Fibroblast of the conjunctiva (primary cell): ENCODE data around the gene ACSL5.
"Not testable (repeated sequence)": the region's sequence is repeated elsewhere in the genome, so short reads cannot be mapped to it uniquely, and the experiment has no call there.

ENCODE experiments used
- DNase-seq: peaks from one replicate; pipeline ENCODE4 v3.0.0-alpha.2; 2010; ENCODE audit warnings: low read depth

The ACSL5 gene

DNA sequence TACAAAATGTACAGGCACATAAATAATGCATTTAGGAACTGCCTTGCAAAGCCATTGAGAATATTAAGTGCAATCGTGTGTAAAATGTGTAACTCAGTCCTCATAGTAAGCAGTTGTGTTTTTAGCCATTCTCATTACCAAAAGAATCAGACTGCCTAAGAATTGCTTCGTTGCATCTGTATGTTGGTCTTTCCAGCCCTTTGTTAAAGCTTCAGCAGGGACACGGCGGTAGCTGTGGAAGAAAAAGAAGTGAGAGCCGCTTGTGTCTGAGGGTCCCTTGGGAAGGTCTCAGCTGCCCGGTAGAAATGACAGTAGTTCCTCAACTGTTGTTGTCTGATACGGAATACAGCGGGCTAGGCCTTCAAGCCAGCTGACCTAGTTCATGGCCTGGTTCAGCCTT lies 22.8 kb upstream of the ACSL5 start:
- DNase-seq: no peak

DNA sequence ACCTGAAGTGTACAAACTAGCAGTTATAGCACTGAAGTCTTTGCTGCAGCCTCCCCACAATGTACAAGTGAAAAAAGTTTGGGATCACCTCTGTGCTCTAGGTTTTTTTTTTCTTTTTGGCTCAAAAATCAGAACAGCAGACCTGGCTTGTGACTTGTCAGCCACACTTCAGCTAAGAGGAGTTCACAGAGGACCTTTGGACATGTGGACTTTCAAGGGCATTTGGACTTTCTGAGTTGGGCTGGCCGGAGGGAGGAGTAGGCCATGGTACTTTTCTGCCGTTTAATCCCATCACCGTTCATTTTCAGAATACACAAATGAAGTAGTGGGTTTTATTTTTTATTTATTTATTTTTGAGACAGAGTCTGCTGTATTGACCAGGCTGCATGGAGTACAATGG lies 21.9 kb upstream of the ACSL5 start:
- no peak for DNase-seq

DNA sequence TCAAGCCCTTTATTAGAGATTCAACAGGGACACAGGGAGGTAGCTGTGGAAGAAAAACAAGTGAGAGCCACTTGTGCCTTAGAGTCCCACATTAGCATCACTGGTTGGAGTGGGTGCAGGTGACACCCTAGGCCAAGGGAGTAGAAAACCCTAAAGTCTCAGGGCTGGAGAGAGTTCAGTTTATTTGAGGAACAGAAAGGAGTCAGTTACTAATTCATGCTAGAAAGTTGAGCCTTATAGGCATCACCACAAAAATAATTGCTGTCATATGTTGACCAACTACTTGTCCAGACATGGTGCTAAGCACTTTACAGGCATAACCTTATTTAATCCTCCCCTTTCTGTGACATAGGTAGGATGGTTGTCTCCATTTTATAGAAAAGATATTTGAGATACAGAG lies 20.9 kb upstream of the ACSL5 start:
- DNase-seq: no peak

DNA sequence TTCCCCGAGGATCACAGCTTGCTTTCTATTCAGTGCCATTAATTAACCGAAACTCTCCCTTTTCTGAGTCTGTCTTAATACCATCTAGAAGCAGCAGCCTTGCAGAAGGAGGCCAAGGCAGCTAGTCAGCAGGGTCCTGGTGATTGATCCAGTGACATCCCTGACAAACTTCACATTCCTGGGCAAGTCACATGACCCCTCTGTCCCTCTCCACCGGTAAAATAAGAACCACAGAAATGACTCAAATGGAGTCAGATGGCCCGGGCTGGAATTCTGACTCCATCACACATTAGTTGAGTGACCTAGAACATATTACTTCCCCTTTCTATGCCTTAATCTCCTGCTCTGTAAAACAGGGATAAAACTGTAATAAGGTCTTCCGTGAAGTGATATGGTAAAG lies 17.2 kb upstream of the ACSL5 start:
- no peak for DNase-seq

DNA sequence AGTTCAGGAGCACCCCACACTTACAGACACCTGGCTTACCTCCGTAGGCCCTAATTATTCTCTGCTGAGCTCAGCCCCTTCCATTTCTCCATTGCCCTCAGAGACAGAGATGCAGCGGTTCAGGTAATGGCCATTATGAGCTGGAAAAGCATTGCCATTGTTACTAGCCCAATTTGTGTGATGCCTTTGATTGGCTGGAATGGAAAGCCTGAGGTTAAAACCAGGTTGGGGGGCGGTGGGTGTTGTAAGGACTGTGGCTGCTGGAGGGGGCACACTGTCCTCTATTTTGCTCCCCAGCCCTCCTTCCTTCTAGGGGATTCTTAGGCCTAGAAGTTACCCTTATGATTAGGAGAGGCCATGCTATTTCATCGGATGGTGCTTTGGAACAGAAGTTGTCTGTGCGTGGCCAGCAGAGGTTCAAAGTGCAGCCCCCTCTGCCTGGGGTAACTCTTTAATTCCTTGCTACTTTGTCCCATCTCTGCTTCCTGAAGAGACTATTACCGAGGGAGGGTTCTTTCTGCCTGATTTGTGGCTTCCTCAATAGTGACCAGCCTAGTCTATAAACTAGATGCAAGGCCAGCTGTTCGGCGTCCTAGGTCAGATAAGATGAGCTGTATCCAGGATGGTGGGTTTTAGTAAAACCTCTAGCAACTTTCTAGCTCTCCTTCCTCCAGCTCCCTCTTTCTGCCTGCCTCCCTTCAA lies 14.2 kb upstream of the ACSL5 start:
- DNase-seq: no peak

DNA sequence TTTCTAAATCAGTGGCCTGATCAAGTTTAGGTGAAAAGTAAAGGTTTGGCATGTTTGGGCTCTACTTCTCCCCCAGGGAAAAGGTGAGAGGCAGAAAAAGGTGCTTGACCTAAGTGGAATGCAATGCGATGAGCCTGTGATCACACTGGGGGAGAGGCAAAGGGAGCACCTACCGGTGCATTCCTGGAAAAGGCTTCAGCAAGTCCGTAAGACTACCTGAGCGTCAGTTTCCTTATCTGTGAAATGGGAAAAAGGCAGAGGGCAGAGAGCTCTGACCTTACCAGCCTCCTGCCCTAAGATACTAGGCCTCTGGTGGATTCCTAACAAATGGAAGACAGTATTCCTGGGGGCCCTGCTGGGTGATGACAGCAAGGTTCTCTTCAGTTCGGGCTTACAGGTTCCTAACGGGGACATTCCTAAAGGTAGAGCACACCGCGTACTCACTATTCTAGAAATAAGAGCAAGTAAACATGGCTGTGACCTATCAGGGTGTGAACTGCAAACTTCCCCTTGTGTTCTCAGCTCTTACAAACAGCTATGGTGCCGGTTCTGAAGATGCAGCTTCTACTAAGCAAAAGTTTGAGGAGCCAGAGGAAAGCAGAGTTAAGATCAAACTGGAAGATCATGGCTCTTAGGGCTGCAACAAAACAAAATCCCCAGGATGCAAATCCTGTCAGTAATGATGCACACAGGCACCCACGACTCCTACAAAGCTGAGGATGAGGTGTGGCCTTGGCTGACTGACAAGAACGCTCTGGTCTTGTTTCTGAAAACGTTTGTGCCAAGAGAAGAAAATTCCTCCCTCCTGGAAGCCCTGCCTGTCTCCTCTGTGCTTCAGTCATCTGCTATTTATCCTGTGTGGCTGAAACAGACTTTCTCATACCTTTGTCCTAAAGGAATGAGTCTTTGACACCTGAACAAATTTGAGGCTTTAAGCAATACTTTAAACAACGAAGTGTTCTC lies 13.3 kb upstream of the ACSL5 start:
- no peak for DNase-seq

DNA sequence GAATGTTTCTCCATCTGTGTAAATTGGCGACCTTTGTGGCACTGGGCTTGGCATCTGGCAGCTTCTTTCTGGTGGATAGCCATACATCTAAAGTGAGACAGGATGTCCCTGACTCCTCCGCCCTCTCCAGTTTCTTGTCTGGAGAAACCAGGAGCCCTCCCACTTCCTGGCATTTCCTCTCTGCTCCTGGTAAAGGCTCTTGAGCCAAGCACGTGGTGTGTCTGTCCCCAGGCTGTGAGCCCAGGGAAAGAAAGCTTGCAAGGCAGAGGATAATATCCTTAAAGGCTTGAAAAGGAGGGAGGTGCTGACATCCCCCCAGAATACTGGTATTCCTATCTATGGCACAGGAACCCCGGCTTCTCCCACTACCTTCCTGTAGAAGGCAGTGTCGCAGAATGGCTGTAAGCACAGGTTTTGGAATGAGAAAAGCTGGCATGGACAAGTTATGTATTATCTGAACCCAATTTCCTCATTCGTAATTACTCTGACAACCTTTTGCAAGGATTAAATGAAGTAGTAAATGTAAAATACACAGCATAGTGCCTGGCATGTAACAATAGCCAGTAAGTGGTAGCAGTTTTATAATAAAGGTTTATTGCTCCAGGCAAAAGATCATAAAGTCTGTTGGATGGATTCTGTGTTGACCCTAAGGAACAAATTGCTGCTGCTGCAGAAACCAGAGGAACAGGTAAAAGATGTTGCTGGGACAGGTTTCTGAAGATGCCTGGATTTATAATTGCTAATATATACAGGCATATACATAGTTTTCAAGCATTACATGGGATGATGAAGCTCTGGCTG lies 11.8 kb upstream of the ACSL5 start:
- no peak for DNase-seq

DNA sequence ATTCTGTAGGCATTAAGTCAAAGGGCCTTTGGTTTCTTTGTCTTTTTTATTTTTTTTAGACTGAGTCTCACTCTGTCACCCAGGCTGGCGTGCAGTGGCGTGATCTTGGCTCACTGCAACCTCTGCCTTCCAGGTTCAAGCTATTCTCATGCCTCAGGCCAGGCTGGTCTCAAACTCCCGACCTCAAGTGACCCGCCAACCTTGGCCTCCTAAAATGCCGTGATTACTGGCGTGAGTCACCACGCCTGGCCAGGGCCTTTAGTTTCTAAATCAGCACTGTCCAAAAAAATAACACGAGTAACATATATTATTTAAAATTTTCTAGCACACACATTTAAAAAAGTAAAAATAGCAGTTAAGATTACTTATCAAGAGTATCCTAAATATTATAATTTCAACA lies 11.1 kb upstream of the ACSL5 start:
- DNase-seq: no peak

DNA sequence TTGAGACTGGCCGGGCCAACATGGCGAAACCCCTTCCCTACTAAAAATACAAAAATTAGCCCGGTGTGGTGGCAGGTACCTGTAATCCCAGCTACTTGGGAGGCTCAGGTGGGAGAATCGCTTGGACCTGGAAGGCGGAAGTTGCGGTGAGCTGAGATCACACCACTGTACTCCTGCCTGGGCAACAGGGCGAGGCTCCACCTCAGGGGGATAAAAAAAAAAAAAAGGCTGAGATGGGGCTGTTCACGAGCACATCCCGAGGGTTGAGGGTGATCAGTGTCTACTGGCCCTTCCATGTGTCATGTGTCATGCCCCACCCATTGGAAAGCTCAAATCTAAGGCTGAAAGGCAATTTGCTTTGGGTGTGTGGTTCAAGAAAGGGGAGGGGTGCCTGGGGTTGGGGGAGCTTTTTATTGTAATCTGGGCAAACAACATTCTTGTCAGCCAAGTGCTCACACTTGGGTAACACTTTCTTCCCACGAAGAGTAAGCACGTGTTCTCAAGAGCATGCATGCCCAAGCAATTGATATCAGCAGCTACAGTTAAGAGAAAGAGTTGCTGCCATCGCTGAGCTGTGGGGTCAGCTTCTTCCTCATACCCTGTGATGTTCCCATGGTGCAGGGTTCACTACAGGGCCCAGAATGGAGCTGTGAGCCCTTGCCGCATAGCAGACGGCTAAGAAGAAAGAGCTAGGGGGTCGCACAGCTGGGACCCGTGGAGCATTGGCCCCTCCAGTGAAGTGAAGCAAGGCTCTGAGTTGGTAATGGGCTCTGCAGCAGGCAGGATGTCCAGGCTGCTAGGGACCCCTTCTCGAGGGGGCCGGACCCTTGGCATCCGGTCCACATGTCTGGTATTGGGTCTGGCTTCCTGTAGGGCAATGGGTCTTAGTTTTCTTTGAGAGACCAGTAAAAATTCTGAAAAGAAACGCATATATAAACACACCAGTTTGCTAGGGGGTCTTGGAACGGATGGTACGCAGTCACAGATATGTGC lies 9.9 kb upstream of the ACSL5 start:
- DNase-seq: no peak

DNA sequence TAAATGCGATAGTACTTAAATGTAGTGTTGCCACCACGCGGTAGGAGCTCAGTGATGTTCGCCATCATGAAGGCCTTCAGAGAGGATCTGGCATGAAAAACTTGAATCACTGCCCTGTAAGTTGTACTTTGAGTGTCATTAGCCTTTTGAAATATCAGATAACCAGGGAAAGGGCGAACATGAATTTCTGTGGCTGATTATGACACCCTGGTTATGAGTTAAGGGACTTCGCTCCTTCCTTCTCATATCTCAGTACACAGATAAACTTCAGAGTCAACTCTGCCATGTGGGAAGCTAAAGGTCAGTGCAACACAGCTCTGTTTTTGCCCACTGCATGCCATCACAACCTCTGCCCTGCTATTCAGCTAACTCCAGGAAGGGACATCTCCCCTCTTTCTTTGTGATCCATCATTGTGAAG lies 8.9 kb upstream of the ACSL5 start:
- no peak for DNase-seq

DNA sequence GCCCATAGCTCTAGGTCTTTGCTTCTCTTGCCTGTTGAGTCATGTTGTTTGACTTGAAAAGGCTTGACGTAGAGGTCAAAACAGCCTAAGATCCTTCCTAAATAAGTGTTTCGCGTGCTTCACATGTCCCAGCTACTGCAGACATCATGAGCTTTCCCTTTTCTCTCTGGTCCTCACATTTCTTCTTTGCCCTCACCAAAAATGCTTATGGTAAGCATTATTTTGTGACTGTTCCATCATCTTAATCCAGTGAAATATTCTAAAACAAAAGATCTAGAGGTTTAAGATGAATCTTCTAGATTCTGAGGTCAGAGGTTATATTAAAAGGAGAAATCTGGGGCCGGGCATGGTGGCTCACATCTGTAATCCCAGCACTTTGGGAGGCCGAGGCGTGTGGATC lies 8.5 kb upstream of the ACSL5 start:
- no peak for DNase-seq

DNA sequence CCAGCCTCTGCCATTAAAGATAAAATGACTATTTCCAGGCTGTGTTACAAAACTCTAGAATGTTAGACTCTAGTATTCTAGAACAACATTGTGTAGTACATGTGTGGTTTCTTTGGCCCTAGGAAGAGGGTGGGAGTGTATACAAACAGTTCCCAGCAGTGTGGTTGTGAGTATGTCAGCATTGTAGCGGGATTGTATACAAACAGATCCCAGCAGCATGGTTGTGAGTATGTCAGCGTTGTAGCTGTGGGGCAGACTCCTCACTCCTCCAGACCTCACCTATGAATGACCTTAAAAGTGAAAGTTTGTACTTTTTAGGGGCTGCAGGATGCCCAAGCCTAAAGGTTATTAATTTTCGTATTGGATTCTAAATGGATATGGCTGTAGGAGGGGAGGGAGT lies 6.9 kb upstream of the ACSL5 start:
- DNase-seq: no peak

DNA sequence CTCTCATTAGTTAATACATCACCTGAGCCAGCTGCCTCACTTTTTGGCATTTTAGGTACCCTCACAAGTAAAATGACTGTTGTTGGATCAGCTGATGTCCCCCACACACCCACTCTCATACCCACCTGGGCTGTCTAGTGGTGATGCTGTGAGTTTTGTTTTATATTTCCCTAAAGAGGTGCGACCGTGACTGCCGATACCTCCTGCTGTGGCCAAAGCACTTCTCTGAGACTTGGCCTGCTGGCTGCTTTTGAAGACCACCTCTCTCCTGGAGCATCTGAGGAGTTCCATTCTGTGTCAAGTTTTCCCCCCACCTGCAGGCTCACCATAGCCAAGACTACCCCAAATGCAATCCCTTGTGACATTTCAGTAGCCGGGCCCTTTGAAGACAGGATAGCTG lies 6.4 kb upstream of the ACSL5 start:
- DNase-seq: no peak

DNA sequence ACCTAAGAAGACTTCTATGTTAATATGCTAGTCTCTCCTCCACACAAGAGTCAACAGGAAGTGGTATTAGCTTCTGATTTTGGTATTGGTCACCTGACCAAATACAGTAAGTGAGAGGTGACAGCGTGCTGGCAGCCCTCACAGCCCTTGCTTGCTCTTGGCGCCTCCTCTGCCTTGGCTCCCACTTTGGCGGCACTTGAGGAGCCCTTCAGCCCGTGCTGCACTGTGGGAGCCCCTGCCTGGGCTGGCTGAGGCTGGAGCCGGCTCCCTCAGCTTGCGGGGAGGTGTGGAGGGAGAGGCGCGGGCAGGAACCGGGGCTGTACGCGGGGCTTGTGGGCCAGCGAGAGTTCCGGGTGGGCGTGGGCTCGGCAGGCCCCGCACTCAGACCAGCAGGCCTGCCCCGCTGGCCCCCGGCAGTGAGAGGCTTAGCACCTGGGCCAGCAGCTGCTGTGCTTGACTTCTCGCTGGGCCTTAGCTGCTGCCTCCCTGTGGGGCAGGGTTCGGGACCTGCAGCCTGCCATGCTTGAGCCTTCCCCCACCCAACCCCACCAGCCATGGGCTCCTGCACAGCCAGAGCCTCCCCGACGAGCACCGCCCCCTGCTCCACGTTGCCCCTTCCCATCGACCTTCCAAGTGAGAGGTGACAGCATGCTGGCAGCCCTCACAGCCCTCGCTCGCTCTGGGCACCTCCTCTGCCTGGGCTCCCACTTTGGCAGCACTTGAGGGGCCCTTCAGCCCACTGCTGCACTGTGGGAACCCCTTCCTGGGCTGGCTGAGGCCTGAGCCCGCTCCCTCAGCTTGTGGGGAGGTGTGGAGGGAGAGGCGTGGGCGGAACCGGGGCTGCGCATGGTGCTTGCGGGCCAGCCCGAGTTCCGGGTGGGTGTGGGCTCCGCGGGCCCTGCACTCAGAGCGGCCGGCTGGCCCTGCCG lies 4.2 kb upstream of the ACSL5 start:
- no peak for DNase-seq

DNA sequence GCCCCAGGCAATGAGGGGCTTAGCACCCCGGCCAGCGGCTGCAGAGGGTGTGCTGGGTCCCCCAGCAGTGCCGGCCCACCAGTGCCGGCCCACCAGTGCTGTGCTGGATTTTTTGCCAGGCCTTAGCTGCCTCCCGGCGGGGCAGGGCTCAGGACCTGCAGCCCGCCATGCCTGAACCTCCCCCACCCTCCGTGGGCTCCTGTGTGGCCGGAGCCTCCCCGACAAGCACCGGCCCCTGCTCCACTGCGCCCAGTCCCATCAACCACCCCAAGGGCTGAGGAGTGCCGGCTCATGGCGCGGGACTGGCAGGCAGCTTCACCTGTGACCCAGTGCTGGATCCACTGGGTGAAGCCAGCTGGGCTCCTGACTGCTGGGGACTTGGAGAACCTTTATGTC lies 3.5 kb upstream of the ACSL5 start:
- DNase-seq: no peak

DNA sequence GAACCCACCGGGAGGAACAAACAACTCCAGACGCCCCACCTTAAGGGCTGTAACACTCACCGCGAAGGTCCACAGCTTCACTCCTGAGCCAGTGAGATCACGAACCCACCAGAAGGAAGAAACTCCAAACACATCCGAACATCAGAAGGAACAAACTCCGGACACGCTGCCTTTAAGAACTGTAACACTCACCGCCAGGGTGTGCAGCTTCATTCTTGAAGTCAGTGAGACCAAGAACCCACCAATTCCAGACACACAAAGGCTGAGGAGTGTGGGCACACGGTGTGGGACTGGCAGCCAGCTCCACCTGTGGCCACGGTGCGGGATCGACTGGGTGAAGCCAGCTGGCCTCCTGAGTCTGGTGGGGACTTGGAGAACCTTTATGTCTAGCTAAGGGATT lies 2.6 kb upstream of the ACSL5 start:
- DNase-seq: not testable (repeated sequence)

DNA sequence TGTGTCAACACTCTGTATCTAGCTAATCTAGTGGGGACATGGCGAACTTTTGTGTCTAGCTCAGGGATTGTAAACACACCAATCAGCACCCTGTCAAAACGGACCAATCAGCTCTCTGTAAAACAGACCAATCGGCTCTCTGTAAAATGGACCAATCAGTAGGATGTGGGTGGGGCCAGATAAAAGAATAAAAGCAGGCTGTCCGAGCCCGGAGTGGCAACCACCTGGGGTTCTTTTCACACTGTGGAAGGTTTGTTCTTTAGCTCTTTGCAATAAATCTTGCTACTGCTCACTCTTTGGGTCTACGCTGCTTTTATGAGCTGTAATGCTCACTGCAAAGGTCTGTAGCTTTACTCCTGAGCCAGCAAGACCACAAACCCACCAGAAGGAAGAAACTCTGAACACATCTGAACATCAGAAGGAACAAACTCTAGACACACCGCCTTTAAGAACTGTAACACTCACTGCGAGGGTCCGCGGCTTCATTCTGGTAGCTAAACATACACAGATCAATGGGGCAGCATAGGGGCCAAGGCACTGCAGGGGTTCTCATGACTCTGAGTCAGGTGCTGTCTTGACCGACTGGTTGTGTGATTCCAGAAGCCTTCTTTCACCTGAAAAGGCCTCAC lies 1.6 kb upstream of the ACSL5 start:
- DNase-seq: not testable (repeated sequence)

DNA sequence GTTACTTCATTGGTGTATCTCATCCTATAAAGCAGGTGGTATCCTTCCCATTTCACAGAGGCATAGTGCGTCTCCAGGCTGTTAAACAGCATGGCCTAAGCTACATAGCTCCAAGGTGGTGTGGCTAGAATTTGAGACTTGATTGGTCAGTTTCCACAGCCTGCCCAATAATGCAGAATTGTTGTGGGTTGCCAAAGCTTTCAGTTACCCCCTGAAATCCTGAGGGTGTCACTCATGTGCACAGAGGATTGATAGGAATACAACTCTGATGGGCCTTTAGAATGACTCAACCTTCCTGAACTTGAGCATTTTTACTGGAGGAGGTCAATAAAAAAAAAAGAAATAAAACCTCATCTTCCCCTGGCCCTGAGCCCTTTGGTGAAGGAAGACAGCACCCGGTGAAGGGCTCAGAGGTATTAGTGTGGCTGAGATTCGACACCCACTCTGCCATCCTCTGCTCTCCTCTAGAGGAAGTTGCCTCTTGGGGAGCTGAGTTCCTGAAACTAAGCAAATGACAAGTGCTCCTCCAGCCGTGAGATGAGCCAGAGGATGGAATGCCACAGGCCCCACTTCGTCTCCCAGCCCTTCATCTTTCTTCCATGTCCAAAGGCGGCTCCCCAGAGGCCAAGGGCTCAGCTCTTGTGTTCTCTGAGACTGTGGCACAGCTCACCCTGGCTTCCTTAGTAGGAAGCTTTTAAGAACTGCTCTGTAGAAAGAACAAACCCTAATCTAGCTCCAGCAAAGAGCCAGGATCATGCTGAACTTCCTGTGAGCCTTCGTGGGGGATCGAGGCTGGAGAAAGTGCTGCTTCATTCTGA lies 1.0 kb downstream of the ACSL5 start:
- no peak for DNase-seq
